Umbilical cord (tissue), 2 donors: ENCODE measurements around the gene POU4F3. TPM values are rescaled to one million over a fixed set of nuclear protein-coding genes. Genes with fewer than 3 reads are reported as not detected.
A peak's percentile ranks its signal among the peaks of the same experiment; 100 is the strongest.

Source experiments
- DNase-seq: peaks from one replicate; pipeline ENCODE4 v3.0.0-alpha.2; 2015; ENCODE audit warnings: low spot score
- total RNA-seq: library from RNA; depleted of rRNA; stranded (reverse); fragments of >200 nt; gene quantifications from one replicate; pipeline ENCODE4 v1.2.3, GENCODE V29; 2014; ENCODE audit warnings: low replicate concordance; ENCODE audit not compliant: insufficient read depth

Gene POU4F3
- total RNA-seq, 1 donor from 2014 or later = not detected

DNA sequence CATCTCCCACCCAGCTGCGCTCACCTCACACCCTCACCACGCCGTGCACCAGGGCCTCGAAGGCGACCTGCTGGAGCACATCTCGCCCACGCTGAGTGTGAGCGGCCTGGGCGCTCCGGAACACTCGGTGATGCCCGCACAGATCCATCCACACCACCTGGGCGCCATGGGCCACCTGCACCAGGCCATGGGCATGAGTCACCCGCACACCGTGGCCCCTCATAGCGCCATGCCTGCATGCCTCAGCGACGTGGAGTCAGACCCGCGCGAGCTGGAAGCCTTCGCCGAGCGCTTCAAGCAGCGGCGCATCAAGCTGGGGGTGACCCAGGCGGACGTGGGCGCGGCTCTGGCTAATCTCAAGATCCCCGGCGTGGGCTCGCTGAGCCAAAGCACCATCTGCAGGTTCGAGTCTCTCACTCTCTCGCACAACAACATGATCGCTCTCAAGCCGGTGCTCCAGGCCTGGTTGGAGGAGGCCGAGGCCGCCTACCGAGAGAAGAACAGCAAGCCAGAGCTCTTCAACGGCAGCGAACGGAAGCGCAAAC, 1.1 kb downstream of the POU4F3 start:
- no peak for DNase-seq

DNA sequence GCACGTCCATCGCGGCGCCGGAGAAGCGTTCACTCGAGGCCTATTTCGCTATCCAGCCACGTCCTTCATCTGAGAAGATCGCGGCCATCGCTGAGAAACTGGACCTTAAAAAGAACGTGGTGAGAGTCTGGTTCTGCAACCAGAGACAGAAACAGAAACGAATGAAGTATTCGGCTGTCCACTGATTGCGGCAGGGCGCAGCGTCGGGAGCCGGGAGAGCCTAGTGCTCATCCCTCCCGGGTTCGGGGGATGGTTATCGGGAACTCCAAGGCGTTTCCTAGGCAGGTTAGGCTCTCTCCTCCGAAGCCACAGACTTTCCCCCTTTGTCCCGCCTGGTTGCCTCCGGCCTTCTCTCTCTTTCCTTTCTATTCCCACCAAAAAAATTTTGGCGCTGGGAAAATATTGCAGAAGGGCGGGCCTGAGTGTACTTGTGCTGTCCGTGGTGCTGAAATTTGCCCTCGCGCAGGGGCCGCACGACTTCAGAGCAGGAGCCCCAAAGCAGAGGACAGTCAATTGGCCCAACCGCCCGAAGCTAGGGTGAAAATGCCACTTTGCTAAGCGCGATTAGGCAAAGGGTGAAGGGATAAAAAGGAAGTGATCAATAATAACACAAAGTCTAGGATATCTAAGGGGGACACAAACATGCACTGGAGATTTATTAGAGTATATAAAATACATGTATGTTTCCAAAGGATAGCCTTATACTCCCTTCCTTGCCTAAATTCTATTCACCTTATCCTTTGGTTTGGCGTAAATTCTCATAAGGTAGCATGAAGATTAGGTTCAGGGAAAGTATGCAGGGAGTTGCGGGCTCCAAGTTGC, 1.8 kb downstream of the POU4F3 start:
- DNase-seq = peak; percentile 78

DNA sequence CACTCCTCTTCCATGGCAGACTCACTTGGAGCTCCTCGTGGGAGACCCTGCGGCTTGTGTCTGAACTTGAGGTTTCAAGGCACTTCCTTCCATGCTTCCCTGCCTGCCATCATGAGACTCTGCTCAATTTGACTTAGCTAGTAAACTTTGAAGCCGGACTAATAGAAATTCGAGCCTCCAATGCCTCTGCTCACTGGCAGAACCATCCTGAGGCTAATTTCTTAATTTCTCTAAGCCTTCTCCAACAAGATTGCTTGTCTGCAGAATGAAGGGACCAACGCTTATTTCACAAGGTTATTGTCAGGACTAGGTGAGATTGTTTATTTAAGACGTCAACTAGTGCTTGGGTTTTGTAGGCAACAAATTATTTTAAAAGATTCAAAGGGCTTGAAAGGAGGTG, 3.2 kb downstream of the POU4F3 start:
- DNase-seq = no peak

DNA sequence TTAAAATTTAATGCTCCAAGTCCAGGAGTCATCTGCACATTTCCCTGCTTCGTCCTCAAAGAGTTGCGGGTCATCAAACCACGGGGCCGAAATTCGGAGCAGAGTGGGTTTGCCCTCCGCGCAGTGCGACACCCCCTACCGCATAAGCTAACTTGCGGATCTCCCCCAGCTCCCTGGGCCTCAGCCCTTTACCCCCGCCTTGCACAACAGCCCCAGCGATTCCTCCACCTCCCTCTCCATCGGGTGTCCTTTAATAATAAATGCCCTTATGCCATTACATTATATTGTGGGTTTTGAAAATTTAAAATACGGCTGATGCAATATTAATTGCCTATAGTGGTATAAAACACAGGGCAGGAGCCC, 3.9 kb downstream of the POU4F3 start:
- DNase-seq = no peak

DNA sequence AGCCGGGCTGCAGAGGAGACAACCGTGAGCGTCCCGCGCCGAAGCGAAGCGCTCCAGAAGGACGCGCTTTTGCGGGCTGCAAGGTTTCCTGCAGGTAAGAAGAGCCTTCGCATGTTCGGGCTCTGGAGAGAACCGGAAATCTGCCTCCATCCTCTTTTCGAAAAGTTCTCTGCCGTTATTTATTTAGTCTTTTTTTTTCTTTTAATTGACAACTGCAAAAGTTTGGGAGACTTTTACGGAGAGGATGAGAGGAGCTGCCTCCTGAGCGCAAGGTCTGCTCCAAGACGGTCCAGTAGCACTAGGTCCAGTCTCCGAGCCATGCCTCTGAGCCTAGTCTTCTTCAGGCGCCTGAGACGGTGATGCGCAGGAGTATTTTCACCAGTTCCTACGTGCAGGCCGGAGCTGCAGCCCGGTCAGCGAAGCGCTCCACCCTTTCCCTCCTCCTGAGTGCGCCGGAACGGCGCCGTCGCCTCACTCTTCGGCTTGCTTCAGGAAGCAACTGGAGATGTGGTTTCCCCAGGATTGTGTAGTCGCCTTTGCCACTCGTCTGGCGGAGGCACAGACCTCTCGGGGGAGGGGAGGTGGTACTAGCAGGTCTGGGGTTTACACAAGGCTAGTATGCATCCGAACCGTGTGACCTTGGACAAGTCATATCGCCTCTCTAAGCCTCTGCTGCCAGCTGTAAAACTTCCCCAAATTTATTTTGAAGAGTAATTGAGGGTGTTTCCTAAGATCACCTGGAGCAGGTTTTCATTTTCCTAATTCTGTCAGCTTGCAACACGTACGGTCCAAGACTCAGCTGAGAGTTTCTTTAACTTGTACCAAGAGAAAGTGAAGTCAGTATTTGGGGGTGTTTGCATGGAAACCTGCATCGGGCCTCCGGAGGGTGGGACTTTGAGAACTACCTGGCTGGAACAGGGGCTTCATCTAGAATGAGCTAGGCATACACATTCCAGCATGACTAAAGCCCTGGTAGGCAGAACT, 4.5 kb downstream of the POU4F3 start:
- no peak for DNase-seq

DNA sequence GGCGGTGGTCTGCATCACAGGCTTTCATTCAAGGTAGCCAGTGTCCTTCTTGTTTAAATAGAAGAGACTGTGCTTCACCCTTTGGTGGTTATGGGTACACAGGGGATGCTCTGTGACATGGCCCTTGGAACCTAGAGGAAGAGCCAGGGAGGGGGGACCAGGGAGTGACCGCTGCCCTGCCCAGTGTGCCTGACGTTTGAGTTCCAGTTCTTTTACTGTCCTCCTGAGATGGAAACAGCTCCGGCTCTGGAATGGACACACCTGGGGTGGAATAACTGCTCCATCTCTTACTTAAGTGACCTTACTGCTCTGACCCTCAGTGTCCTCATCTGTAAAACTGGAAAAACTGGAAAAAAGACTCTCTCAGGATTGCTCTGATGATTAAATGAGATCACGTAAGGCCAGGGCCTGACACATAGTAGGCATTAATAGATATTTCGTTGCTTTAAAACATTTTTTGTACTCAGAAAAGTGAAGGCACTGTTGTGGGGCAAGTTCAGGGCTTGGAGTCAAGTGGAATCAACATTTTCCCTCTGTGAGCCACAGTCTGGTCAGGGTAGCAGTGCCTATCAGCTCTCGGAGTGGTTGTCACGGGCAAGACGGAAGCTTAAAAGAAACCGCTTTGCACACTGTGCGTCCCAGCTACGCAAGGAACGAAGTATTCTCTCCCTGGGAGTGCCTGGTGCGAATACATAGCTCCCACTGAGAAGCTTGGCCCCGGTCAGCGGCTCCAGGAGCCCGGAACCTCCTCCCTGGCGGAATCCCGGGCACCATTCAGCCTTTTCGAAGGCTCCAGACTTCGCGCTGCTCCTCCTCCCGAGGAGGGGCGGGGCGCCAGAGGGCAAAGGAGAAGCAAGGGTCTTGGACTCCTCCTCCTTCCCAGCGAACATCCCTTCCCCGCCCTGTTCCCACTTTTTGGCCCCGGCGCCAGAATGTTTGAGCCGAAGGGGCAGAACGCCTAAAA, 5.8 kb downstream of the POU4F3 start:
- DNase-seq = no peak

DNA sequence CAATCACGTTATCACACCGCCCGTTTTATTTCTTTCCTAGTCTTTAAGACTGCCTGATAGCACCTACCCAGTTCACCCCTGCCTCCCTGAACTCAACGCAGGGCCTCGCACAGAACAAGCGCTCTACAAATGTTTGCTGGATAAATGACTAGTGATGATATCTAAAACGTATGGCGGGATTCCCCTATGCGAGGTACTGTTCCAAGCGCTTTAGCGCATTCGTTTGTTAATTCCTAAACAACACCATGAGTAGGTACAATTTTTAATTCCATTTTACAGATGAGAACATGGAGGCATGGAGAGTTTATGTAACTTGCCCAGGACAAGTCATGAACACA, 6.6 kb downstream of the POU4F3 start:
- no peak for DNase-seq

DNA sequence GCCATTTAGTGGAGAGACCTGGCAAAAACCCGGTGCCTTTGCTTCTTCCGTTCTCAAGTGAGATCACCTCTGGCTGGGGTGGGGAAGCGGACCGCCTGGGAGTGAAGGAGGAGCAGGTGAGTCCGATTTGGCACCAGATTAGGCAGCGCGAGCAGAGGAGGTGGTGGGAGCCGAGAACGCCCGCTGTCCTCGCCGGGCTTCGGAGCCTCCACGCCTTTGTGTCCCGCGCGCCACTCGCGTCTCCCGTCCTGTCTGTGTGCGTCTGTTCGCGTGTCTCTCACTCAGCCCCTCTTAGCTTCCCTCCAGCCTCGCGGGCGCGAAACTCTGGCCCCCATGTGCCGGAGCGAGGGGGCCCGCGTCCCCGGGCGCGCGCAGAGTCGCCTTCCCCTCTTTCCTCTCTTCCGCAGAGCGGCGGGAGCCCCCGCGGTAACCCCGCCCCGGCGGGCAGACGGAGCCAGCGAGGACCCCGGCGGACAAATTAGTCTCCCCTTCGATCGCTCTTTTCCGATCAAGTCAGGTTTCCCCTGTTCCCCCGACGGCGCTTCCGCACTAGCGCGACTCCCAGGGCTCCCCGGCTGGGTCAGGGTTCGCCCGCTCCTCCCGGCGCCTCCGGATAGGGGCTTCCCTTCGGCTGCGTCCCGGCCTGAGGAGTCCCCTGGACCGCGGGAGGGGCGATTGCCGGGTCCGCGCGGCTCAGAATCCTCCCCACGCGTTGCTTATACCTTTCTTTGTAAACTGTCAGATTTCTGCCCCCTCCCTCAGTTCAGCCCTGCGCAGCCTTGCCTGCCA, 7.1 kb downstream of the POU4F3 start:
- DNase-seq = no peak

DNA sequence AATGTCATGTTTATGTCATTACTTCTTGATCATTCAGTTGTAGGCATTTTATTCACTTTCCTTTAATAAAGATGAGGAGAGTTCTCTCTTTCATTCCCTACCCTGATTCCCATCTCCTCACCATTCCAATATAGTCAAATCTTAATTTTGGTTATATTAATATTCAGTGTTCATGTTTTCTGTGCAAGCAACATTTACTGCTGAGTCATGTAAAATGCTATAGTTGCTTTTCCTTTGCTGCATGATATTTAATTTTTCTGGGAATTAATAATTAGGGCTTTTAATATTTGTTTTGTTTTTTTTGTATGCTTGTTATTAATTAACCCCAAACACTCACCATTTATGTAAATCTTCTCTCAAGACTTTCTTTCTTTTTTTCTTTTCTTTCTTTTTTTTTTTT, 18.5 kb downstream of the POU4F3 start:
- no peak for DNase-seq

DNA sequence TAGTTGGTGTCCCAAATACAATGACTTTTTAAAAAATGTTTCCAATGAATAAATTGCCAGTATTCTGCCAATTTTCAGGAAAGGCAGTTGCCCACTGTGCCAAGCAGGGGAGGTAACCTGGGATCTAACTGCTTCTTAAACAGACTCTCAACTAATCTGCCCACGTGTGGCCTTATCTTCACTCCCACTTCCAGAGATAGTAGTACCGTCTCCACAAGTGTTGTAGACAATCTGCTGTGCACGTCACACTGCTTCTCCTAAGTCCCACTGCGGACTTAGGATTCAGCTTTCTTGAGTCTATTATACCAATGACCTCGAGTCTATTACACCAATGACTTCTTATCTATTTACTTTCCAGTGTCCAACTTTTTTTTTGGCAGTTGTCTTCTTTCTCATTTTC, 21.2 kb downstream of the POU4F3 start:
- no peak for DNase-seq

DNA sequence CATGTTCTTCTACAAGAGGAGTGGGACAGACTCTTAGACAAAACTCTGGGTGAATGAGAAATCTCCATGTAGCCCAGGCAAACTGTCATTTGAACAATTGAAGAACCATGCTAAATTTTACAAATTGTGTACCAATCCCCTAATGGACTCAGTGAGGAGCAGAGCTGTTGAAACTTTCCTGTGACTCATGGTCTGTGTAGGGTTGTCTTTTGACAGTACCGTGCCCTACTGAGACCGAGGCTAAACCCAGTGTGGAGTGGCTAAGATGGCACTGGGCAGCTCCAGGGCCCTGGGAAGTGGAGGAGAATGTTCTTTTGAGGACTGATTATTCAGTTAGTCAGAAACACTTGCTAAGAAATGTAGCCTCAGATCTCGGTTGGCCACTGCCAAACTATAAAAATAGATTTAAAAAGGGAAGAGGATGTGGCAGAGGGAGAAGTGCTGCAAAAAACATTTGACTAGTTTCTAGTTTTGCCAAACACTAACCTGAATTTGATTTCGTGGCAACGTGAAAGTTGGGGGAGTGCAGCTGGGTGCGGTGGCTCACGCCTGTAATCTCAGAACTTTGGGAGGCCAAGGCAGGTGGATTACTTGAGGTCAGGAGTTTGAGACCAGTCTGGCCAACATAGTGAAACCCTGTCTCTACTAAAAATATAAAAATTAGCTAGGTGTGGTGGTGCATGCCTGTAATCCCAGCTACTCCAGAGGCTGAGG, 24.7 kb downstream of the POU4F3 start:
- no peak for DNase-seq

DNA sequence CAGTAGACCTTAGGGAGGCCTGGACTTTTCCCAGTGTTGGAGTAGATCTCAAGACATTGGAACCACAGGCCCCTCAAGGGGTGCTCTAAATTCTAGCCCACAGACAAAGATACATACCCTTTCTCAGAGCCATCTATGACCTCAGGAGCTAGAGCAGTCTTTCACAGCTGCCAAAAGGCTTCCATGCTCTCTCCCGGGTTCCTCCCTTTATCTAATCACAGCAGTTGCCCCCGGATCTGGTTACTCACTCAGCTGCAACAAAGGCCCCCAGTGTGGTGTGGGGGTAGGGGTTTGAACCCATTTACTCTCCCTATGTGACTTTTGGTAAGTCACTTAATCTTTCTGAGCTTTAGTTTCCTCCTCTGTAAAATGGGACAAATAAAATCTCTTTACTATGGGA, 27.0 kb downstream of the POU4F3 start:
- no peak for DNase-seq

DNA sequence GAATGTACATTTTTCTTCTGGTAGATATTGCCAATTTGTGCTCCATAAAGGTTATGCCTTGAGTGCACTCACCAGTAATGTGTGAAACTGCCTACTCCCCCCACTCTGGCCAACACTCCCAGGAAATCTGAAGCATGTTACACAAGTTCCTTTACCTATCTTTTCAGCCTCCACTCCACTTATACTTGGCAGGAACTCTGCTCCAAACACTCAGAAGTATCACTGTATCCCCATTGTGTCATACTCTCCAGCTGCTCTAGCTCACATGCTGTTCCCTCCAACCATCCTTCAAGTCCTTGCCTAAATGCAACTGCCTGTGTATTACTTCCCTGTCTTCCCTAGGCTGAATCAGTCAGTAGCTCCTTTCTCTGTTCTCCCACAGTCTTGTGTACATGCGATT, 28.3 kb downstream of the POU4F3 start:
- DNase-seq = no peak

DNA sequence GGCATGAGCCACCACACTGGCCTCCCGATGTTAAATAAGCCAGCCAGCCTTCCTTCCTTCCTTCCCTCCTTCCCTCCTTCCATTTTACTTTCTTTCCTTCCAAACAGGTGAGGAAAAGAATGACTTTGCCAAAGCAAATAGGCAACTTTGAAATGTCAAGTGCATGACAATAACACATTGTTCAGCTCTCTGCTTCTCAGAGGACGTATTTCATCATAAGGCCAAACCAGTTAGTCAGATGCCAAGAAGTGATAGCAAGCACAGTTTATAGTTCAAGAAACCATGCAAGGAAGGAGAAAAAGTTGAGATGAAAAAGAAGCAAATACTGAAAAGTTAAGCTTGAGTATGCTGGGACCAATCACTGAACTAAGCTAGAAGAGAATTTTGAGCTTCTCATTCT, 29.5 kb downstream of the POU4F3 start:
- DNase-seq = no peak

DNA sequence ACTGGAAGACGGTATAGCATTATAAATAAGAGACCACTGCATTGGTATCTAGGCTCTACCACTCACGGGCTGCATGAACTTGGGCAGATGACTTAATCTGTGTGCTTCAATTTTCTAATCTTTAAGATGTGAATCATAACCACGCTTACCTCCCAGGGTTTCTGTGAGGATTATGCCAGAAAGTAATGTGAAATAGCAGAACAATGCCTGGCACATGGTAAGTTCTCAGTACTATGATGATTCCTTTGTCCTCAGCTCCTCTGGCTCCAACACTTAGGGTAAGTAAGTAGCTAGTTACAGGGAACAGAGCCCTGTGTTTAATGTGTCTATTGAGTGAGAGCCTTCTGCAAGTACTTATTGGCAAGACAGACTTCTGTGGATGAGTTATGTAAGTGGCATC, 31.1 kb downstream of the POU4F3 start:
- DNase-seq = no peak

DNA sequence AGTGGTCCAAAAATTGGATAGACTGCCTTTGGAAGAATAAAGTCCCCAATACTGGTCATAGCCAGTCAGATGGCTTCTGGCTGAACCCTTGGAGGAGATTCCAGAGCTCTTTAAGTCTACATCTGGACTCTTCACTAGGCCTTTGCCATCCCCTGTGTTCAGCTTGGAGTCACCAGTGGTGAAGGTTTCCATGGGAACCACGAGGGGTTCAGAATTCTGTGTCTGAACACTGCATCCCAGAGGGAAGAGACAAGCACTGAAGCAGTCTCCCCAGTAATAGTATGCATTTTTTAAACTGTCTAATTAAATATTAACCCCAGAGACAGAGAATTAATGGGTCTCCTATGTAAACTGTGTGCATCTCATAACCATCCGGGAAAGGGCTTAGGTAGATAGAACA, 38.2 kb downstream of the POU4F3 start:
- no peak for DNase-seq

DNA sequence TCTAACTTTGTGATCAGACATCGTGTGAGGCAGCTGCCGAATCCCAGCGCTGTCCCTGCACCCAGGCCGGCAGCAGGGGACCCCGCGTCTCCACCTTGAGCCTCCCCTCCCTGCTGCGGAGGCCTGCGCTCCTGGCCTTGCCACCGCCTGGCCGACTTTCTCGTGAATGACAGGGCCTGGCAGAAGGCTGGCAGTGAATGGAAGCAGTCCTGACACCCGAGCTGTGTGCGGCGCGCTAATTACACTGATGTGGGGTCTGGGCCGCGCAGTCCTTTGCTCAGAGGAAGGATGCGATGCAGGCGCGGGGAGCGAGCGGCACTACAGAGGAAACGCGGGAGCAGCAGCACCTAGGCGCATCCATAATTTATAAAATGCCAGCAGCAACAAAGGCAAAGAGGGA, 40.3 kb downstream of the POU4F3 start:
- DNase-seq = no peak

DNA sequence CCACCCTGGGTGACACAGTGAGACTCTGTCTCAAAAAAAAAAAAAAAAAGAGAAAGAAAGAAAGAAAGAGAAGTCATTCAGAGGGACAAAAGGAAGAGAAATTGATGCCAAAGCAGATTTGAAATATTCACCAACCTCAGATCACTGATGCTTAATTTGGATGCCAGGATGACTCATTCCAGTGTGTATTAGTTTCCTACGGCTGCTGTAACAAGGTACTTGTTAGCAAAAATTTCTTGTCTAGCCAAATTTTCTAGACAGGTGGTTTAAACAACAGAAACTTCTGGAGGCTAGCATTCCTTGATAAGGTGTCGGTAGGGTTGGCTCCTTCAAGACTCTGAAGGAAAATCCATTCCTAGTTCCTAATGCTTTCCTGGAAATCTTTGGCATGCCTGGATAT, 42.1 kb downstream of the POU4F3 start:
- DNase-seq = no peak

DNA sequence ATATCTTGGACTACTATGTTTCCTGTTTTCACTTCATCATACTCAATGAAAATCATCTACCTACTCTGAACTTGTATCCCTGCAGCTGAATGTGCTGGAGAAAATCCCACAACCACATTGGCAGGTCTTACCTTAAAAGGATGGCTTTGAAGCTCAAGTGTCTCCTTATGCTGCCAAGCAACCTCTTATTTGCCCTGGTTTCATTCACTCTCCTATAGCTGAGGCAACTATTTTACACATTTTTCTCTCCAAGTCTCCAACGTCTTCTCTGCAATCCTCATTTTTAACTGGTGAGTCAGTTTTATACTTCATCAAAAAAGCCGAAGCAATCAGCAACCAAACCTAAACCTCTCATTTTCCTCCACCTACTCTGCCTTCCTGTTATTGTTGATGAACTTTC, 49.7 kb downstream of the POU4F3 start:
- peak; percentile 2 for DNase-seq

DNA sequence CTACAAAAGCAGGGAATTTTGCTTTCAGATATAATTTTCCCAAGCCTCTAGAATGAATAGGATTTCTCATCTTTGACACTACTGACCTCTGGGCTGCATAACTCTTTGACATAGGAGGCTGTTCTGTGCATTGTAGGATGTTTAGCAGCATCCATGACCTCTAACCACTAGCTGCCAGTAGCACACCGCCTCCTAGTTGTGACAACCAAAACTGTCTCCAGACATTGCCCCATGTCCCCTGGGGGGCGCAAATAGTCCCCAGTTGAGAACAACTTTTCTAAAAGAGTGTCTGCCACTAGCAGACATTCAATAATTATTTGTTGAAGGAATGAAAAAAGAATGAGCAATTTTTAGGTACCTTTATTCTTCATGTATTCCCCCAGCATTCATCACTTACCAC, 51.8 kb downstream of the POU4F3 start:
- no peak for DNase-seq
